ENCODE measurements around the gene KLK13. TPM values are rescaled to one million over a fixed set of nuclear protein-coding genes. Genes with fewer than 3 reads are reported as not detected.

The KLK13 gene
- total and polyA plus RNA-seq, 2 of the 8 experiments (the other 6 are each of a cell fraction or from before 2014, with no cell fraction given) = 4.2 to 4.5 TPM

GRCh38 chr19:51091895-51092873 lies 27.3 kb upstream of the KLK13 start (continued):
- TF ChIP-seq CHD7 (IDR thresholded peaks at IDR 0.05; ENCODE audit: insufficient replicate concordance, low read length) (no peak), ASH2L (IDR thresholded peaks at IDR 0.05; ENCODE audit: low read length) (no peak), BRCA1 (IDR thresholded peaks at IDR 0.05; ENCODE audit: low read depth, low read length) (no peak)
